Naive thymus-derived CD4-positive, alpha-beta T cell (primary cell): ENCODE results near the gene E2F6. TPM values are rescaled to one million over a fixed set of nuclear protein-coding genes. Genes with fewer than 3 reads are reported as not detected.

ENCODE experiments used
- ATAC-seq: fragments of 150-1000 bp; cut with Tn5 transposase; 2 replicates; pipeline ENCODE4 v1.10.0; 2021; ENCODE audit warnings: mild to moderate bottlenecking, moderate library complexity
- CTCF ChIA-PET: fragments of 350-600 bp; sonication (Branson Sonifier 250); formaldehyde crosslinking; loops from one replicate; lab custom pipeline; 2021; ENCODE audit warnings: antibody characterized with exemption; lab: Charles Lee
- POLR2A ChIA-PET: fragments of 350-600 bp; sonication (Branson Sonifier 250); formaldehyde crosslinking; loops from one replicate; lab custom pipeline; 2021; ENCODE audit warnings: antibody characterized with exemption, inconsistent platforms; lab: Charles Lee
- DNase-seq, 9 donors: peaks; one replicate each; pipeline versions ENCODE4 v3.0.0 to v3.0.0-alpha.2; 2020 to 2022; ENCODE audit warnings: mixed read lengths in 1 of 9
- H3K27ac ChIP-seq: one replicate; pipeline ENCODE4 v1.7.0; 2013; ENCODE audit warnings: mild to moderate bottlenecking, low read depth, low read length, moderate library complexity
- H3K27me3 ChIP-seq, 2 donors: one replicate each; pipeline ENCODE4 v1.7.0; 2013; ENCODE audit warnings: low read length in 2 of 2, mild to moderate bottlenecking in 2 of 2, moderate library complexity in 2 of 2; ENCODE audit not compliant: control insufficient read depth in 2 of 2, insufficient read depth in 2 of 2
- H3K36me3 ChIP-seq, 3 experiments: 1 replicate in 2 of 3; 2 replicates in 1 of 3; pipeline ENCODE4 v1.7.0; 2013; ENCODE audit warnings: low read length in 3 of 3, mild to moderate bottlenecking in 3 of 3, moderate library complexity in 1 of 3; ENCODE audit not compliant: insufficient read depth in 3 of 3, control insufficient read depth in 2 of 3
- H3K4me1 ChIP-seq, 2 donors: one replicate each; pipeline ENCODE4 v1.7.0; 2013; ENCODE audit warnings: low read length in 2 of 2, mild to moderate bottlenecking in 2 of 2, moderate library complexity in 1 of 2; ENCODE audit not compliant: control insufficient read depth in 2 of 2, insufficient read depth in 2 of 2
- H3K4me3 ChIP-seq: 2 replicates; pipeline ENCODE4 v1.7.0; 2013; ENCODE audit warnings: mild to moderate bottlenecking, low read length
- H3K9me3 ChIP-seq, 3 experiments: 1 replicate in 2 of 3; 2 replicates in 1 of 3; pipeline ENCODE4 v1.7.0; 2013; ENCODE audit warnings: low read length in 3 of 3; ENCODE audit not compliant: control insufficient read depth in 2 of 3
- H3K27ac Mint-ChIP-seq, 9 donors: one replicate each; pipeline ENCODE4 v1.8.0; 2020 to 2022; ENCODE audit warnings: mixed read lengths in 9 of 9, mild to moderate bottlenecking in 8 of 9, moderate library complexity in 5 of 9, inconsistent platforms in 2 of 9
- H3K27me3 Mint-ChIP-seq, 5 donors: one replicate each; pipeline ENCODE4 v1.8.0; 2021 to 2022; ENCODE audit warnings: mixed read lengths in 5 of 5, mild to moderate bottlenecking in 1 of 5
- H3K36me3 Mint-ChIP-seq, 5 donors: one replicate each; pipeline ENCODE4 v1.8.0; 2020 to 2022; ENCODE audit warnings: mixed read lengths in 5 of 5, mild to moderate bottlenecking in 3 of 5, inconsistent platforms in 1 of 5
- H3K4me1 Mint-ChIP-seq, 7 donors: one replicate each; pipeline ENCODE4 v1.8.0; 2020 to 2022; ENCODE audit warnings: mixed read lengths in 7 of 7, mild to moderate bottlenecking in 3 of 7, inconsistent platforms in 1 of 7
- H3K4me3 Mint-ChIP-seq, 10 donors: one replicate each; pipeline ENCODE4 v1.8.0; 2020 to 2022; ENCODE audit warnings: mild to moderate bottlenecking in 10 of 10, mixed read lengths in 10 of 10, moderate library complexity in 6 of 10, inconsistent platforms in 2 of 10
- H3K9me3 Mint-ChIP-seq, 11 donors: one replicate each; pipeline ENCODE4 v1.8.0; 2020 to 2022; ENCODE audit warnings: mixed read lengths in 11 of 11, mild to moderate bottlenecking in 4 of 11, inconsistent platforms in 1 of 11, moderate library complexity in 1 of 11
- intact Hi-C, 2 donors: fragments of 100-400 bp; cut with micrococcal nuclease; formaldehyde crosslinking; loops; one replicate each; pipeline ENCODE4 v1.15.1; 2023
- polyA plus RNA-seq, 2 donors: library from polyadenylated mRNA; unstranded; fragments of 300-500 nt; fragmentation: Illumina TruSeq; gene quantifications; one replicate each; pipeline ENCODE4 v1.2.3, GENCODE V29; 2021
- total RNA-seq, 6 experiments: library from RNA in 5 of 6; stranded (reverse) in 5 of 6; gene quantifications; 1 replicate in 5 of 6; 2 replicates in 1 of 6; pipeline ENCODE4 v1.2.3 and lab custom pipeline; 2021 to 2026

The E2F6 gene
- total and polyA plus RNA-seq, 7 experiments from 2014 or later: 3.1 to 11.6 (median 6.7) TPM

DNA sequence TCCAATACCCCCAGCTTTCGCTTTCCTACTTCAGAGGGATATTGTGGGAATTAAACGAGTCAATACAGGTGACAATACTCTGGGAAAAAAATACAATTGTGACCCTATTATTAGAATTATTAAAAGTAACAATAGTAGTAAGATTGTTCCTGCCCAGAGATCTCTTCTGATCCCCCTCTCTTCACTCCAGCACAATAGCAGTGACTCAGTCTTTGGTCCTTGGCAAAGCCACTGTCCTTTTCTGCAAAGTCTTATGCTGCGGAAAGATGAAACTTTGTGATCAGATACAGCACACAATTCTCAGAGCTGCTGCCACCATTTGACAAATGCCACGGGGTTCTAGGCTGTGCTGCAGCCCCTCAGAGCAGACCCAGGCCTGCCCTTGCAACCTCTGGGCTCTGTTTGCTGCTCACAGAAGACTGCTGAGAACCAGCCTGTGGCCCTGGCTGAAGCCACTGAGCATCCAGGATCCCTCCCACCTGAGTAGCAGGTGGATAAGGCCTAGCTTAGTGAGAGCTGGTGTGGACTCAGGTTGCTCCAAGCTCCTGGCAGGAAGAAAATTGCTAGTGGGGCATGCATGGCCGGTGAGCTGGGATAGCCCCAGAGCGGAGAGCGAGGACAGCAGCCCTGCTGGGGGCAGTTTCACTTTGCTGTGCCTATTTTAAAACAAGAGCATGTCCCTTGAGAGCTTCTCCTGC, 61.4 kb downstream of the E2F6 start:
- Histone ChIP-seq H3K27me3 (no peaks in the 10 kb centered on the region), H3K36me3 (no peaks in the 10 kb centered on the region), H3K4me1 (no peaks in the 10 kb centered on the region), H3K27ac (no peak overlapping the region), H3K4me3 (no peak overlapping the region), H3K9me3 (no peaks in the 10 kb centered on the region)
- intact Hi-C loops: no loop called here
- Mint-ChIP-seq H3K4me3 (no peak overlapping the region), H3K9me3 (no peaks in the 10 kb centered on the region), H3K27me3 (peaks cover 0 to 8% (median 5%) of the 10 kb centered on the region in 5 donors), H3K27ac (no peak overlapping the region), H3K4me1 (no peaks in the 10 kb centered on the region), H3K36me3 (no peaks in the 10 kb centered on the region)
- ChIA-PET POLR2A (no interaction called here), CTCF (no interaction called here)
- ATAC-seq (no peak), DNase-seq (no peak)

DNA sequence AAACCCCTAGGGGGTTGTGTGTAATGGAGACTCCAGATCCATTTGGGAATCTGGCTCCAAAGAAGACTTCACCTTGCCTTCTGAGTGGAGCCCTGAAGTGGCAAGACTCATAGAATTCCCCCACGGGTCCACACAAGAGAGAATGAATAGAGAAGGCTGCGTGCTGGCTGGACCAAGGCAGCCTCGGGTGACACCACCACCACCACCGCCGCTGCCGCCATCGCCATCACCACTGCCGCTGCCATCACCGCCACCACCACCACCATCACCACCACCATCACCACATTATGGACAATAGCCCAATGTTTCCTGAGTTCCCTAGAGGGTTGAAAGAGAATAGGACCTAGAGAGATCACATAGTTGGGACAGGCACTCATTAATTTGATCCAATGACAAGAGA, 63.5 kb downstream of the E2F6 start:
- no peaks in the 10 kb centered on the region for H3K4me1 Mint-ChIP-seq
- Histone ChIP-seq H3K36me3 (no peaks in the 10 kb centered on the region), H3K4me3 (no peak overlapping the region), H3K27me3 (no peaks in the 10 kb centered on the region), H3K9me3 (no peaks in the 10 kb centered on the region), H3K27ac (no peak overlapping the region), H3K4me1 (no peaks in the 10 kb centered on the region)
- no peak overlapping the region for H3K4me3 Mint-ChIP-seq
- no peak overlapping the region for H3K27ac Mint-ChIP-seq
- ChIA-PET POLR2A (no interaction called here), CTCF (no interaction called here)
- ATAC-seq (no peak), DNase-seq (no peak)
- no peaks in the 10 kb centered on the region for H3K36me3 Mint-ChIP-seq
- H3K27me3 Mint-ChIP-seq: peaks cover 0 to 11% (median 4%) of the 10 kb centered on the region in 5 donors
- H3K9me3 Mint-ChIP-seq: no peaks in the 10 kb centered on the region
- intact Hi-C loops: no loop called here

DNA sequence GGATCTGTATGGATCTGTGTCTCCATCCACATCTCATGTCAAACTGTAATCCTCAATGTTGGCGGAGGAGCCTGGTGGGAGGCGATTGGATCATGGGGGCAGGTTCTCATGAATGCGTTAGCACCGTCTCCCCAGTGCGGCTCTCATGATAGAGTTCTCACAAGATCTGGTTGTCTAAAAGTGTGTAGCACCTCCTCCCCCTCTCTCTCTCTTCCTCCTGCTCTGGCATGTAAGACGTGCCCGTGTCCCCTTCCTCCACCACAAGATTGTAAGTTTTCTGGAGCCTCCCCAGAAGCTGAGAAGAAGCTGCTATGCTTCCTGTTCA, 66.6 kb downstream of the E2F6 start:
- intact Hi-C loops: no loop called here
- Mint-ChIP-seq H3K36me3 (no peaks in the 10 kb centered on the region), H3K9me3 (no peaks in the 10 kb centered on the region), H3K27ac (no peak overlapping the region), H3K4me3 (no peak overlapping the region), H3K4me1 (no peaks in the 10 kb centered on the region), H3K27me3 (peaks cover 0 to 11% (median 4%) of the 10 kb centered on the region in 5 donors)
- ATAC-seq: no peak
- ChIA-PET CTCF (interaction anchor here (0.6 kb wide), 1 partner anchor 1420 kb away, joined by 3 read pairs; no protein-coding TSS in a partner anchor), POLR2A (no interaction called here)
- H3K4me3 ChIP-seq: no peak overlapping the region
- DNase-seq: no peak
- no peaks in the 10 kb centered on the region for H3K9me3 ChIP-seq
- no peaks in the 10 kb centered on the region for H3K4me1 ChIP-seq
- no peaks in the 10 kb centered on the region for H3K36me3 ChIP-seq
- no peaks in the 10 kb centered on the region for H3K27me3 ChIP-seq
- no peak overlapping the region for H3K27ac ChIP-seq

DNA sequence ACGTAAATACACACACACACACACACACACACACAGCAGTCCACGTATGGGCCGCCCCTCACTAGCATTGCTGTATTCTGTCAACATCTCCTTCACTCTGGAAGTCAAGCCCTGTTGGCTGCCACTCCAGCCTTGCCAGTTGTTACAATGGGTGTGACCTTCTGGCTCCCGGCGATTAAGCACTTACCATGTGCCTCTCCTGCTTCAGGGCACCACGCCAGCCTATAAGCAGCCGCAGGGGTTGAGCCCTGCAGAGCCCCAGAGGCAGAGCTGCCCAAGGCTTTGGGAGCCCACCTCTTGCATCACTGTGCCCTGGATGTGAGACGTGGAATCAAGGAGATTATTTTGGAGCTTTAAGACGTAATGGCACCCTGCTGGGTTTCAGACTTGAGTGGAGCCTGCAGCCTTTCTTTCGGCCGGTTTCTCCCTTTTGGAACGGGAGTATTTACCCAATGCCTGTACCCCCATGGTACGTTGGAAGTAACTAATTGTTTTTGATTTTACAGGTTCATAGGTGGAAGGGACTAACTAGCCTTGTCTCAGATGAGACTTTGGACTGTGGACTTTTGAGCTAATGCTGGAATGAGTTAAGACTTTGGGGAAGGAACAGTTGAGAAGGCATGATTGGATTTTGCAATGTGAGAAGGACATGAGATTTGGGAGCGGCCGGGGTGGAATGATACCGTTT, 67.1 kb downstream of the E2F6 start:
- H3K9me3 Mint-ChIP-seq: no peaks in the 10 kb centered on the region
- intact Hi-C loops: no loop called here
- H3K4me1 Mint-ChIP-seq: no peaks in the 10 kb centered on the region
- no peak overlapping the region for H3K27ac Mint-ChIP-seq
- H3K4me3 Mint-ChIP-seq: no peak overlapping the region
- Histone ChIP-seq H3K36me3 (no peaks in the 10 kb centered on the region), H3K27me3 (no peaks in the 10 kb centered on the region), H3K4me3 (no peak overlapping the region), H3K9me3 (no peaks in the 10 kb centered on the region), H3K27ac (no peak overlapping the region), H3K4me1 (no peaks in the 10 kb centered on the region)
- ATAC-seq: no peak
- H3K27me3 Mint-ChIP-seq: peaks cover 0 to 11% (median 4%) of the 10 kb centered on the region in 5 donors
- POLR2A ChIA-PET: no interaction called here
- DNase-seq: no peak
- H3K36me3 Mint-ChIP-seq: no peaks in the 10 kb centered on the region
- CTCF ChIA-PET: interaction anchor here (0.6 kb wide), 1 partner anchor 1419 kb away, joined by 3 read pairs; no protein-coding TSS in a partner anchor

DNA sequence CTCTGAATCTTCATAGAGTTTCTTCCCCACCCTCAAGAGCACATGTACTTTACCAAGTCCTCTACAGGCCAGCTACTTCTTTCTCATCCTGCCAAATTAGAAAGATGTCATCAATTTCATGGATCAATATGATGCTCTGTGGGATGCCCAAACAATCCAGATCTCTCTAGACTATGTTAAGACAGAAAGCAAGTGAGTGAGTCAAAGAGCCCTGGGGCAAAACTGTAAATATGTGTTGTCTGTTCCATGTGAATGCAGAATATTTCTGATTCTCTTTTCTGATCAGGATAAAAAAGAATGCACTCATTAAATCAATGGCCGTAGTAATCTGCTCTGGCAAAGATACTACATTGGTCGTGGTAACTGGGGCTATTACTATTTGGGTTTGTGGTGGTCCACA, 68.4 kb downstream of the E2F6 start:
- Histone ChIP-seq H3K27ac (no peak overlapping the region), H3K9me3 (no peaks in the 10 kb centered on the region), H3K27me3 (no peaks in the 10 kb centered on the region), H3K36me3 (no peaks in the 10 kb centered on the region), H3K4me1 (no peaks in the 10 kb centered on the region), H3K4me3 (no peak overlapping the region)
- no peaks in the 10 kb centered on the region for H3K4me1 Mint-ChIP-seq
- CTCF ChIA-PET: no interaction called here
- no peak overlapping the region for H3K27ac Mint-ChIP-seq
- H3K4me3 Mint-ChIP-seq: no peak overlapping the region
- ATAC-seq (no peak), DNase-seq (no peak)
- peaks cover 0 to 11% (median 4%) of the 10 kb centered on the region in 5 donors for H3K27me3 Mint-ChIP-seq
- no peaks in the 10 kb centered on the region for H3K9me3 Mint-ChIP-seq
- no peaks in the 10 kb centered on the region for H3K36me3 Mint-ChIP-seq
- intact Hi-C loops: no loop called here
- POLR2A ChIA-PET: no interaction called here

DNA sequence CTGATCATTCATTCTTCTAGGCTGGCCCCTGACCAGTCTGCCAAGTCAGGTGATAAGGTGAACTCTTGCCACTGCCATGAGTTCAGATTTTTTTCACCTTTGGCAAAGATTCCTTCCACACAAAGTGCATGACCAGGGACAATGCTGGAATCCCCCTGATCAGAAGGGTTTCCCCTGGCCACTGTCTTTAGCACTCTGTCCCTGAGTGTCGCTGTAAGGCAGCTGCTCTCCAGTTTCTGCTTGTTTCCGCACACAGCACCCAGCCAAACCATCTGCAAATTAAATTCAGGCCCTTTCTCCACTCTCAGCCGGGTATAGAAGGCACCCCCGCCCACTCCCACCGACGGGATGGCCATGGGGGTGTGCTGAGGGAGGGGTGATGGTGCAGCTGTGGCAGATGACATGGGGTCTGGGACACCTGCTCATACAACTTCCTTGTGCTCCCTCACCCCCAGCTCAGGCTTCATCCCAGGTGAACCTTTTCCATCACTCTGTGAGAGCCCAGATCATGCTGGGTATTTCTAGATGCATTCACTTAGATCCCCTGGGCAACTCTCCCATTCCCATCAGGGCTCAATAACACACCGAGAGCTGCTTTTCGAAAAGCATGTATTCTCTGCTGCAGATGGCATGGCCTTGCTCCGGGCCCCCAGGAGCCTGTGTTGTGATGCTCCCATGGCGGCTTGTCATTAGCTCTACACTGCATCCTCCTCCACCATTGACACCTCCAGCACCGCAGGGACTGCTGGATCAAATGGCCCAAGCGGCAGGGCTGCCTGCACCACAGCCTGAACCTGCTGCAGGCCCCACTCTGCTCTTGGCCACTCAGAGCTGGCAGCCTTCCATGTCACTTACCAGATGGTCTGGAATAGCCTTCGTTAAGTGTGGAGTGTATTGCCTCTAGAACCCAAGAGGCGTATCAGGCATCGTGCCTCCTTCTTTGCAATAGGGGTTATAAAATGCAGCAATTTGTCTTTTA, 69.2 kb downstream of the E2F6 start:
- H3K36me3 Mint-ChIP-seq: no peaks in the 10 kb centered on the region
- peaks cover 0 to 11% (median 4%) of the 10 kb centered on the region in 5 donors for H3K27me3 Mint-ChIP-seq
- H3K27ac Mint-ChIP-seq: no peak overlapping the region
- DNase-seq: no peak
- H3K4me1 Mint-ChIP-seq: no peaks in the 10 kb centered on the region
- H3K4me3 ChIP-seq: no peak overlapping the region
- no peaks in the 10 kb centered on the region for H3K27me3 ChIP-seq
- H3K4me1 ChIP-seq: no peaks in the 10 kb centered on the region
- H3K36me3 ChIP-seq: no peaks in the 10 kb centered on the region
- H3K9me3 Mint-ChIP-seq: no peaks in the 10 kb centered on the region
- intact Hi-C loops: no loop called here
- ATAC-seq: no peak
- POLR2A ChIA-PET: no interaction called here
- no peak overlapping the region for H3K27ac ChIP-seq
- CTCF ChIA-PET: no interaction called here
- H3K4me3 Mint-ChIP-seq: no peak overlapping the region
- no peaks in the 10 kb centered on the region for H3K9me3 ChIP-seq
